Natural killer cell (primary cell): Measurements from ENCODE around the gene CALR3. TPM values are rescaled to one million over a fixed set of nuclear protein-coding genes. Genes with fewer than 3 reads are reported as not detected.
A peak's percentile ranks its signal among the peaks of the same experiment; 100 is the strongest.

ENCODE experiments used
- ATAC-seq, 3 donors: fragments of 150-1000 bp in 2 of 3; fragments of 200-7000 bp in 1 of 3; cut with Tn5 transposase; 1 replicate in 1 of 3; 2 replicates in 2 of 3; pipeline ENCODE4 v1.10.0; 2021; ENCODE audit warnings: mild to moderate bottlenecking in 2 of 3, moderate library complexity in 2 of 3
- DNase-seq, 2 donors: peaks; one replicate each; pipeline versions ENCODE4 v3.0.0 to v3.0.0-alpha.2; 2013 to 2021; ENCODE audit warnings: mixed read lengths in 1 of 2
- H3K27ac ChIP-seq: one replicate; pipeline ENCODE4 v1.5.1; 2013; ENCODE audit warnings: mild to moderate bottlenecking, low read length
- H3K27me3 ChIP-seq: one replicate; pipeline ENCODE4 v1.6.1; 2013; ENCODE audit warnings: low read length; ENCODE audit not compliant: control insufficient read depth, insufficient read depth
- H3K36me3 ChIP-seq: one replicate; pipeline ENCODE4 v1.6.1; 2013; ENCODE audit warnings: low read length; ENCODE audit not compliant: control insufficient read depth, insufficient read depth
- H3K4me1 ChIP-seq: one replicate; pipeline ENCODE4 v1.6.1; 2013; ENCODE audit warnings: low read length; ENCODE audit not compliant: control insufficient read depth, insufficient read depth
- H3K4me3 ChIP-seq: one replicate; pipeline ENCODE4 v1.5.1; 2013; ENCODE audit warnings: low read length
- H3K9me3 ChIP-seq: one replicate; pipeline ENCODE4 v1.6.1; 2013; ENCODE audit warnings: low read length; ENCODE audit not compliant: control insufficient read depth, insufficient read depth
- H3K27ac Mint-ChIP-seq, 2 donors: one replicate each; pipeline ENCODE4 v1.8.0; 2022; ENCODE audit warnings: mild to moderate bottlenecking in 2 of 2, mixed read lengths in 2 of 2, moderate library complexity in 1 of 2
- H3K27me3 Mint-ChIP-seq, 2 donors: one replicate each; pipeline ENCODE4 v1.8.0; 2022; ENCODE audit warnings: low read depth in 2 of 2, mixed read lengths in 2 of 2
- H3K36me3 Mint-ChIP-seq: one replicate; pipeline ENCODE4 v1.8.0; 2022; ENCODE audit warnings: mixed read lengths
- H3K4me1 Mint-ChIP-seq, 2 donors: one replicate each; pipeline ENCODE4 v1.8.0; 2022; ENCODE audit warnings: mixed read lengths in 2 of 2
- H3K4me3 Mint-ChIP-seq: one replicate; pipeline ENCODE4 v1.8.0; 2022; ENCODE audit warnings: mild to moderate bottlenecking, moderate library complexity, mixed read lengths
- H3K9me3 Mint-ChIP-seq, 2 donors: one replicate each; pipeline ENCODE4 v1.8.0; 2022; ENCODE audit warnings: mixed read lengths in 2 of 2
- CTCF ChIP-seq: fragments of 200-600 bp; IDR thresholded peaks from one replicate; pipeline ENCODE4 v1.8.0; 2022; ENCODE audit warnings: antibody characterized with exemption
- WGBS: methylation state at CpG from one replicate; pipeline ENCODE4 v1.1.7; 2013; ENCODE audit warnings: missing lambda C conversion rate; ENCODE audit not compliant: insufficient coverage; 5-methylcytosine and 5-hydroxymethylcytosine counted together
- intact Hi-C: fragments of 100-400 bp; cut with micrococcal nuclease; formaldehyde crosslinking; loops from one replicate; pipeline ENCODE4 v1.14.2; 2022
- total RNA-seq, 4 donors: library from RNA; stranded (reverse); fragments of 120-200 nt in 1 of 4; gene quantifications; one replicate each; pipeline versions ENCODE4 v1.2.3 to v1.2.4, GENCODE V29; 2013 to 2022

CALR3 gene
- total RNA-seq, 3 donors from 2014 or later (not counting 1 experiment from before 2014, with no cell fraction given): not detected

GRCh38 chr19:16537111-16537510 lies 41.1 kb upstream of the CALR3 start:
- ATAC-seq: no peak
- H3K4me1 Mint-ChIP-seq: peaks cover 34 to 52% of the 10 kb centered on the region in 2 donors
- H3K27me3 Mint-ChIP-seq: no peaks in the 10 kb centered on the region
- no peak for TF ChIP-seq CTCF
- Histone ChIP-seq H3K27ac (no peak overlapping the region), H3K9me3 (no peaks in the 10 kb centered on the region), H3K4me1 (peaks cover 25% of the 10 kb centered on the region), H3K4me3 (no peak overlapping the region), H3K27me3 (no peaks in the 10 kb centered on the region), H3K36me3 (peaks cover 43% of the 10 kb centered on the region)
- H3K27ac Mint-ChIP-seq: peak overlapping the region in 1 of 2 donors; percentile 21
- no peak for DNase-seq
- no peak overlapping the region for H3K4me3 Mint-ChIP-seq
- H3K36me3 Mint-ChIP-seq: no peaks in the 10 kb centered on the region
- H3K9me3 Mint-ChIP-seq: no peaks in the 10 kb centered on the region
- intact Hi-C loops: no loop called here
- 97% methylated on average over 13 of the region's 13 CpGs for WGBS

GRCh38 chr19:16536130-16536529 lies 40.2 kb upstream of the CALR3 start:
- Mint-ChIP-seq H3K27ac (no peak overlapping the region), H3K4me3 (no peak overlapping the region), H3K9me3 (no peaks in the 10 kb centered on the region), H3K4me1 (peaks cover 28 to 46% of the 10 kb centered on the region in 2 donors), H3K36me3 (no peaks in the 10 kb centered on the region), H3K27me3 (no peaks in the 10 kb centered on the region)
- no peaks in the 10 kb centered on the region for H3K9me3 ChIP-seq
- peaks cover 53% of the 10 kb centered on the region for H3K36me3 ChIP-seq
- ATAC-seq: no peak
- no peak overlapping the region for H3K27ac ChIP-seq
- H3K4me1 ChIP-seq: peaks cover 18% of the 10 kb centered on the region
- intact Hi-C loops: no loop called here
- no peak overlapping the region for H3K4me3 ChIP-seq
- no peaks in the 10 kb centered on the region for H3K27me3 ChIP-seq
- DNase-seq: no peak
- TF ChIP-seq CTCF: no peak
- 94% methylated on average over 9 of the region's 9 CpGs for WGBS

GRCh38 chr19:16535381-16535780 lies 39.4 kb upstream of the CALR3 start:
- ATAC-seq (no peak), DNase-seq (no peak)
- peaks cover 11% of the 10 kb centered on the region for H3K4me1 ChIP-seq
- Mint-ChIP-seq H3K9me3 (no peaks in the 10 kb centered on the region), H3K27ac (no peak overlapping the region), H3K4me1 (peaks cover 26 to 39% of the 10 kb centered on the region in 2 donors), H3K27me3 (no peaks in the 10 kb centered on the region), H3K36me3 (no peaks in the 10 kb centered on the region), H3K4me3 (no peak overlapping the region)
- intact Hi-C loops: no loop called here
- no peak for TF ChIP-seq CTCF
- H3K27ac ChIP-seq: no peak overlapping the region
- peaks cover 60% of the 10 kb centered on the region for H3K36me3 ChIP-seq
- no peaks in the 10 kb centered on the region for H3K27me3 ChIP-seq
- WGBS: 97% methylated on average over 18 of the region's 18 CpGs
- H3K4me3 ChIP-seq: no peak overlapping the region
- no peaks in the 10 kb centered on the region for H3K9me3 ChIP-seq
